ENCODE measurements around the gene LMF1.

DNA sequence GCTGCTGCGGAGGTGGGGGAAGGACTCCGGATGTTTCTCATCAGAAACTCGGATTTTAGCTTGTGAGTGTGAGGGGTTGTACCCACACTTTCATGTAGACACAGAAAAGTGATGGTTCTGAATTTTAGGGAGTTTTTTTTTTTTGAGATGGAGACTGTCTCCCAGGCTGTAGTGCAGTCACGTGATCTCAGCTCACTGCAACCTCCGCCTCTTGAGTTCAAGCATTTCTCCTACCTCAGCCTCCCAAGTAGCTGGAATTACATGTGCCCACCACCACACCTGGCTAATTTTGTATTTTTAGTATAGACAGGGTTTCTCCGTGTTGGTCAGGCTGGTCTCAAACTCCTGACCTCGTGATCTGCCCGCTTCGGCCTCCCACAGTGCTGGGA lies 147.9 kb downstream of the LMF1 start:
- TF ChIP-seq, protein P1, sequence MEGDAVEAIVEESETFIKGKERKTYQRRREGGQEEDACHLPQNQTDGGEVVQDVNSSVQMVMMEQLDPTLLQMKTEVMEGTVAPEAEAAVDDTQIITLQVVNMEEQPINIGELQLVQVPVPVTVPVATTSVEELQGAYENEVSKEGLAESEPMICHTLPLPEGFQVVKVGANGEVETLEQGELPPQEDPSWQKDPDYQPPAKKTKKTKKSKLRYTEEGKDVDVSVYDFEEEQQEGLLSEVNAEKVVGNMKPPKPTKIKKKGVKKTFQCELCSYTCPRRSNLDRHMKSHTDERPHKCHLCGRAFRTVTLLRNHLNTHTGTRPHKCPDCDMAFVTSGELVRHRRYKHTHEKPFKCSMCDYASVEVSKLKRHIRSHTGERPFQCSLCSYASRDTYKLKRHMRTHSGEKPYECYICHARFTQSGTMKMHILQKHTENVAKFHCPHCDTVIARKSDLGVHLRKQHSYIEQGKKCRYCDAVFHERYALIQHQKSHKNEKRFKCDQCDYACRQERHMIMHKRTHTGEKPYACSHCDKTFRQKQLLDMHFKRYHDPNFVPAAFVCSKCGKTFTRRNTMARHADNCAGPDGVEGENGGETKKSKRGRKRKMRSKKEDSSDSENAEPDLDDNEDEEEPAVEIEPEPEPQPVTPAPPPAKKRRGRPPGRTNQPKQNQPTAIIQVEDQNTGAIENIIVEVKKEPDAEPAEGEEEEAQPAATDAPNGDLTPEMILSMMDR (IDR thresholded peaks at IDR 0.05; ENCODE audit: low read depth, low read length, poor library complexity, severe bottlenecking), result no peak
- no peak for TF ChIP-seq EZH2phosphoT487 (IDR thresholded peaks at IDR 0.05; ENCODE audit: borderline replicate concordance, low read length)

Data from DOHH2 (cell line).